Mesodermal cell (in vitro differentiated cells): ENCODE measurements around the gene RNASE1.

Source experiments
- H3K27ac ChIP-seq: 2 replicates; pipeline ENCODE4 v1.7.0; 2013; ENCODE audit warnings: mild to moderate bottlenecking, low read depth, low read length, moderate library complexity; ENCODE audit not compliant: severe bottlenecking
- H3K36me3 ChIP-seq: 2 replicates; pipeline ENCODE4 v1.7.1; 2013; ENCODE audit warnings: mild to moderate bottlenecking, low read length, moderate library complexity; ENCODE audit not compliant: control insufficient read depth, insufficient read depth
- H3K4me1 ChIP-seq: one replicate; pipeline ENCODE4 v1.7.1; 2013; ENCODE audit warnings: mild to moderate bottlenecking, low read length; ENCODE audit not compliant: insufficient read depth, control insufficient read depth, poor library complexity, severe bottlenecking
- H3K4me3 ChIP-seq: 2 replicates; pipeline ENCODE4 v1.7.0; 2013; ENCODE audit warnings: low read length, control low read depth, mild to moderate bottlenecking; ENCODE audit not compliant: insufficient read depth, poor library complexity, severe bottlenecking; ENCODE audit errors: extremely low read depth
- H3K9me3 ChIP-seq: 2 replicates; pipeline ENCODE4 v1.7.1; 2013; ENCODE audit warnings: mild to moderate bottlenecking, low read length, moderate library complexity; ENCODE audit not compliant: control insufficient read depth
- WGBS, 2 experiments: methylation state at CpG; one replicate each; pipeline ENCODE4 v1.1.5; 2013; ENCODE audit warnings: missing lambda C conversion rate in 2 of 2; ENCODE audit not compliant: insufficient coverage in 2 of 2; 5-methylcytosine and 5-hydroxymethylcytosine counted together

RNASE1 gene

DNA sequence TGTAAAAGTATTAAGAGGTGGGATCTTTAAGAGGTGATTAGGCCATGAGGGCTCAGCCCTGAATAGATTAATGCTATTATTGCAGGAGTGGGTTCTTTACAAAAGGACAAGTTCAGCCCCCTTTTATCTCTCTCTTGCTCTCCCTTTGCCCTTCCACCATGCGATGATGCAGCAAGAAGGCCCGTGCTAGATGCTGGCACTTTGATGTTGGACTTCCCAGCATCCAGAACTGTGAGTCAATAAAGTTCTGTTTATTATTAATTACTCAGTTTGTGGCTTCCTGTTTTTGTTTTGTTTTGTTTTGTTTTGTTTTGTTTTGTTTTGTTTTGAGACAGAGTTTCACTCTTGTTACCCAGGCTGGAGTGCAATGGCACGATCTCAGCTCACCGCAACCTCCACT, 10.1 kb downstream of the RNASE1 start:
- Histone ChIP-seq H3K4me1 (no peaks in the 10 kb centered on the region), H3K4me3 (no peak overlapping the region), H3K27ac (no peak overlapping the region), H3K9me3 (no peaks in the 10 kb centered on the region), H3K36me3 (no peaks in the 10 kb centered on the region)
- WGBS, 2 experiments, result 88 to 100% methylated on average over 2 to 4 of the region's 4 CpGs

DNA sequence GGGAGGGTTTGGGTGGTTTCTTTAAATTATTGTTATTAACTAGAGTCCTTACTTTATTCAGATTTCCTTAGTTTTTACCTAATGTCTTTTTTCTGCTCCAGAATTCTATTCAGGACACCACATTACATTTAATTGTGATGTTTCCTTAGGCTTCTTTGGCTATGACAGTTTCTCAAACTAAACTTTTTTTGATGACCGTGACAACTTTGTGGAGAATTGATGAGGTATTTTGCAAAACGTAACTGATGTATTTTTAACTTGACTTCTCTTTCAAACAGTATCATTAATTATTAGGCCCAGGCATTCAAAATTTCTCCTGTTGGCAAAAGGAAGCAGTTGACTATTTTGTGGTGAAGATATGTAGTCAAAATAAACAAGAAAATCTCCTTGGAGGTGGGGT, 11.0 kb downstream of the RNASE1 start:
- H3K9me3 ChIP-seq, result no peaks in the 10 kb centered on the region
- H3K4me1 ChIP-seq, result no peaks in the 10 kb centered on the region
- no CpG with 5 or more reads among the region's 2 CpGs for WGBS, 2 experiments
- no peak overlapping the region for H3K4me3 ChIP-seq
- H3K36me3 ChIP-seq, result no peaks in the 10 kb centered on the region
- H3K27ac ChIP-seq, result no peak overlapping the region

DNA sequence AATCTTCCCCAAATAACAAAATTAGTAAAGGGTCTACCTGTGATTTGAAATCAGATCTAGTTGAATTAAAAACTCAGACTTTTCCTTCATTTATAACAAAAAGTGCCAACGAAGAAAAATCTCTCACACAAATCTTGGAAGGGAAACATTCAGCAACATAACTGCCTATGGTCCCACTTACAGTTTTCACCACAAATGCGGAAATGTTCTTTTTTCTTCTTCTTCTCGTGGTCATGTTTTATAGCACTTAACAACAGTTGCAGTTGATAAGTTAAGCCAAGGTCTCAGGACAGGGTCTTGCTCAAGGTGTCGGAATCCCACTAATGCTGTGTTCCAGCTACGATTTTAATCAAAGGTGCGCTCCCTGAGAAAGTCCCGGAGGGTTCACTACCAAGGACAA, 11.5 kb downstream of the RNASE1 start:
- Histone ChIP-seq H3K9me3 (no peaks in the 10 kb centered on the region), H3K4me3 (no peak overlapping the region), H3K4me1 (no peaks in the 10 kb centered on the region), H3K36me3 (no peaks in the 10 kb centered on the region), H3K27ac (no peak overlapping the region)
- WGBS, 2 experiments, result 76 to 79% methylated on average over 5 to 7 of the region's 7 CpGs

DNA sequence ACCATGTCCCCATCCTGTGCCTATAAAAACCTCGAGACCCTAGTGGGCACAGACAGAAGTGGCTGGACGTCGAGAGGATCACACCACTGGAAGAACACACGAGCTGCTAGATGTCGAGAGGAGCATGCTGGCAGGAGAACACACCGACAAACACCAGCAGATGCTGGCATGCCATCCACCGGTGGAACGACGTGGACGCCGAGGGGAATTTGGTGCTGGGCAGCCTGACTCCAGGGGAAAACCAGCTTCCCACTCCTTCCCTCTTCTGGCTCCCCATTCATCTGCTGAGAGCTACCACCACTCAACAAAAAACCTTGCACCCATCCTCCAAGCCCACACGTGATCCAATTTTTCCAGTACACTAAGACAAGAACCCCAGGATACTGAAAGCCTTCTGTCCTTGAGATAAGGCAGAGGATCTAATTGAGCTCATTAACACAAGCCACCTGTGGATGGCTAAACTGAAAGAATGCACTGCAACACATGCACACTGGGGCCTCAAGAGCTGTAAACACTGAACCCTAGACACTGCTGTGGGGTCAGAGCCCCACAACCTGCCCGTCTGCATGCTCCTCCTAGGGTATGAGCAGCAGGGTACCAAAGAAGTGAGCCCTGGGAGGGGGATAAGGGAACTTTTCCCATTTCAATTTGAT, 12.1 kb downstream of the RNASE1 start:
- Histone ChIP-seq H3K4me1 (no peaks in the 10 kb centered on the region), H3K36me3 (no peaks in the 10 kb centered on the region), H3K27ac (no peak overlapping the region), H3K9me3 (no peaks in the 10 kb centered on the region), H3K4me3 (no peak overlapping the region)
- WGBS, 2 experiments, result 82 to 93% methylated on average over 8 to 12 of the region's 13 CpGs

DNA sequence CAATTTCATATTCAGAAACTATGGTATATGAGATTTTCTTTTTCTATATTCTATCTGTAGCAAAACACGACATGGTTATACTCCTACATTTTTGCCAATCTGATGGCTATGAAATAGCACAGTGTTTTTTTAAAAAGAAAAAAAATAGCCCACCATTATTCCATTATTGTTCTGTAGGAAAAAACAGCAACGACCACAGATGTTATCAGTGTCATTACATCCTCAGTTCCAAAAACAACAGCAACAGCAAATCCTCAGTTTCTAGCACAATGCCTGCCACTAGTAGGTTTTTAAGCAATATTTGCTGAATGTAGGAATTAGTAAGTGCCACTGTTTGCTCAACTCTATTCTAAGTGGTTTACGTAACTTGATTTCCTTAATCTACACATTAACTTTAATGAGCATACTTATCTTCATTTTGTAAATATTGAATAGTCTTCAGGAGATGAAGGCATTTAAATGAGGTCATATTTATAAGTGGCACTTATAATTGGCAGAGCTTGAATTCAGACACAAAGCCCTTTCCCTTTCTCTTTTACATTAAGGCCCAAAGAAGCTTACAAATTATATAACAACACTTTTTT, 13.3 kb downstream of the RNASE1 start:
- no CpG with 5 or more reads among the region's 3 CpGs for WGBS, 2 experiments
- Histone ChIP-seq H3K4me3 (no peak overlapping the region), H3K4me1 (no peaks in the 10 kb centered on the region), H3K36me3 (no peaks in the 10 kb centered on the region), H3K9me3 (no peaks in the 10 kb centered on the region), H3K27ac (no peak overlapping the region)

DNA sequence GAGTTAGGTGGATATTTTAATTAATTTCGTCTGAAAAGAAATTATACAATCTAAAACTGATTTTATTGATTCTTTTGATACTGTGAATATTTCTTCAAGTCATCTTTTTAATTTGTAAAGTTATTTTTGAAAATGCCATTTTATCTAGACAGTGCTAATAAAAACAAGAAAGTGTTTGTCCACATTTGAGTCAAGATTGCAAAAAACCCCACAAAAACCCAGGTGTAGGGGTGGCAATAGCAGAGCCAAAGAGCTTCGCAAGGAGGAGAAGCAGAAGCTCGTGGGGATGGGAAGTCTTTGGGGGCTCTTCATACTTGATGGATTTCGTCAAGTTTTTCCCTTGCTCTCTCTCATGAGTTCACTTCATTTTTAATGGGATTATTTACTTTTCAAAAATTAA, 15.6 kb downstream of the RNASE1 start:
- Histone ChIP-seq H3K9me3 (no peaks in the 10 kb centered on the region), H3K4me3 (no peak overlapping the region), H3K36me3 (no peaks in the 10 kb centered on the region), H3K27ac (no peak overlapping the region), H3K4me1 (peaks cover under 1% of the 10 kb centered on the region)
- WGBS, 2 experiments, result 92% methylated on average over 2 of the region's 4 CpGs; no CpG with 5 or more reads in 1 of the 2 experiments

DNA sequence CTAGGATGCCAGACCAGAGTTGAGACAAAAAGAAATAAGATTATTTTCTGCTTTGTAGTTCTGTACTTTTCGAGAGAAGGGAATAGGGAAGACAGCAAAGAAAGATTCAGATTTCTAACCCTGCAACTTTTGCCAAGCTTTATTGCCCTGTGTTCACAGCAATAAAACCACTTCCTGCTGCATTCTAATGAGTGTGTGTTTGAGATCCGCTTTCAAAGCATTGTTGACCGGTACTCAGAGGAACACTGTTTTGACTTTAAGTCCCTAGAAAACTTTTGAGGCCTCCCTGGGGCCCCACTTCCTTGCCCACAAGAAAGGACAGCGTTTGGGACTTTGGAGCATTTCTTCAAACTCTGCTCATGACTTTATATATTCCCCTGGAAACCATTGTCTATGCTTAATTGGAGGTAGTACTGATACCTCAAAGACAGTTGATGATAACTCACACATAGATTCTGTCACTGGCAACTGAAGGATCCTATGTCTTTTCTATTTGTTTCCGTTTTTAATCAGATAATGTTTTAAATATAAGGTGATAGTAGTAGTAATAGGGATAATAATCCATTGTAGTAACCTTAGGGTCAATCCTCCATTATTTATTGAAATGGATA, 20.3 kb downstream of the RNASE1 start:
- Histone ChIP-seq H3K4me1 (peaks cover 13% of the 10 kb centered on the region), H3K4me3 (no peak overlapping the region), H3K9me3 (no peaks in the 10 kb centered on the region), H3K36me3 (no peaks in the 10 kb centered on the region), H3K27ac (peak overlapping the region; percentile 87)
- WGBS, 2 experiments, result 32 to 49% methylated on average over 3 to 4 of the region's 5 CpGs

DNA sequence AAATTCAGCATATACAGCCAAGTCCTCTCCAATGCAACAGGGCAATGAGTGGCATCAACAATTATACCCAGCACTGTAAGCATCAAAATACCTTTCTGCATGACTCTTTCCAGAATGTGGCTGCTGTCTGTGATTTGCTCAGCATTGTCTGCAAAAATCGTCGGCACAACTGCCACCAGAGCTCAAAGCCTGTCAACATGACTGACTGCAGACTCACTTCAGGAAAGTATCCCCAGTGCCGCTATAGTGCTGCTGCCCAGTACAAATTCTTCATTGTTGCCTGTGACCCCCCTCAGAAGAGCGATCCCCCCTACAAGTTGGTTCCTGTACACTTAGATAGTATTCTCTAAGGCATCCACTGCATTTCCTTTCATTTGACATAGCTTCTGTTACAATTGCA, 20.8 kb downstream of the RNASE1 start:
- 52 to 59% methylated on average over 4 of the region's 4 CpGs for WGBS, 2 experiments
- H3K4me3 ChIP-seq, result no peak overlapping the region
- H3K9me3 ChIP-seq, result no peaks in the 10 kb centered on the region
- peak overlapping the region; percentile 87 for H3K27ac ChIP-seq
- H3K36me3 ChIP-seq, result no peaks in the 10 kb centered on the region
- H3K4me1 ChIP-seq, result peaks cover 13% of the 10 kb centered on the region

DNA sequence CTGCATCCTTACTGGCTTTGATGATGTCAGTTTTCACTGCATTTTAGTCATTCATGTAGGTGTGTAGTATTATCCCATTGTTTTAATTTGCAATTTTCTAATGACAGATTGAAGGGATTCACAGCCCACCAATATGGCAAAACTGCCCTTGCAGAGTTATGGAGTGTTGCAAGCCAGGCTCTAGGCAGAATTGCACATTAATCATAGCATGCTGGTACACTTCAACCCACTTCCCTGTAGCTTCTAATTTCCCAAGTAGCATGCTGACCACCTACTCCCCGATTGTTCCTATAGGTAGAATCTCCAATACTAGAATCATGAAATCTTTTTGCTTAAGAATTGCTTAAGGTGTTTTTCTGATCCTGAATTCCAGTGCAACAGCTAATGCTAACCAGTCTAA, 26.7 kb downstream of the RNASE1 start:
- H3K36me3 ChIP-seq, result no peaks in the 10 kb centered on the region
- no peak overlapping the region for H3K27ac ChIP-seq
- peaks cover 2% of the 10 kb centered on the region for H3K4me1 ChIP-seq
- H3K9me3 ChIP-seq, result no peaks in the 10 kb centered on the region
- 80 to 100% methylated on average over 1 of the region's 1 CpG for WGBS, 2 experiments
- H3K4me3 ChIP-seq, result no peak overlapping the region

DNA sequence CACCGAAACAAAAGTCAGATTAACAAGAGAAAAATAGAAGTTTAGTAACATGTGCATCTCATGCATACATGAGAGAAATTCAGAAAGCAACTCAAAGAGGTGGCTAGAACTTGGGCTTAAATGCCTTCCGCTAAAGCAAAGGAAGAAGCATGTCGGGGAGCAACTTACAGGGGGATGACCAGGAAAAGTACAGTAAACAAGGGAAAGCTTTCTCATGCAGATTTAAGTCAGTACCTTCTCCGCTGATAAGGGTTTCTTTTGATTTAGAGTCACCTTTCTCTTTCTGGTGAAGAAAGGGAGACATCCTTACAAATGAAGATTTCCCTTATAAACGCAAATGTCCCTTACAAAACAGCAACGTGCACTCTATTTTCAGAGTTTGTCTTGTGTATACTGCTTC, 27.6 kb downstream of the RNASE1 start:
- Histone ChIP-seq H3K4me3 (no peak overlapping the region), H3K9me3 (no peaks in the 10 kb centered on the region), H3K27ac (no peak overlapping the region), H3K36me3 (no peaks in the 10 kb centered on the region), H3K4me1 (no peaks in the 10 kb centered on the region)
- WGBS, 2 experiments, result 43 to 57% methylated on average over 2 to 3 of the region's 6 CpGs

DNA sequence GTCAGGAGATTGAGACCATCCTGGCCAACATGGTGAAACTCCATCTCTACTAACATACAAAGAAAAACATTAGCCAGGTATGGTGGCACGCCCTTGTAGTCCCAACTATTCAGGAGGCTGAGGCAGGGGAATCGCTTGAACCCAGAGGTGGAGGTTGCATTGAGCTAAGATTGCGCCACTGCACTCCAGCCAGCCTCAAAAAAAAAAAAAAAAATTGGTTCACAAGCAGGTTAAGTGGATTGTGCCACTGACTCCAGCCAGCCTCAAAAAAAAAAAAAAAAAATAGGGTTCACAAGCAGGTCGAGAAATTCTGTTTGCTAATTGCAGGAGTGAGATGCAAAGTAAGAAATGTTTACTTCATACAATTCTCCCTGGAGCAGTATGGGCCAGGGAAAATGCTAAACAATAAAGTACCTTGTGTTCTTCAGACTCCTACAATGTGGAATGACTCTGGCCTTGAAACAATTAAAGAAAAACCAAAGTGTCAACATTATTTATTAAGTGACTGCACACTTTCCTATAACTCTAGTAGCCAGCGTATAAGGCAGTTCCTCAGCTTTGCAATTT, 28.3 kb downstream of the RNASE1 start:
- H3K27ac ChIP-seq, result no peak overlapping the region
- H3K9me3 ChIP-seq, result no peaks in the 10 kb centered on the region
- no peaks in the 10 kb centered on the region for H3K36me3 ChIP-seq
- no peak overlapping the region for H3K4me3 ChIP-seq
- H3K4me1 ChIP-seq, result no peaks in the 10 kb centered on the region
- 86 to 89% methylated on average over 1 to 4 of the region's 5 CpGs for WGBS, 2 experiments
